ENCODE results near the gene PRKCH.

PRKCH gene

GRCh38 chr14:61387076-61387475 lies 65.7 kb downstream of the PRKCH start:
- in situ Hi-C loops (cut with HindIII; ENCODE audit: low sequenced_read_pairs): no loop called here
- TF ChIP-seq CTCF (IDR thresholded peaks at IDR 0.05; ENCODE audit: low read depth, low read length, missing control alignments): no peak
- DNase-seq (ENCODE audit: low read depth): no peak
- H3K4me3 ChIP-seq (ENCODE audit: low read depth, low read length): no peak overlapping the region

GRCh38 chr14:61388173-61388975 lies 67.0 kb downstream of the PRKCH start:
- no peak for DNase-seq (ENCODE audit: low read depth)
- in situ Hi-C loops (cut with HindIII; ENCODE audit: low sequenced_read_pairs): no loop called here
- TF ChIP-seq CTCF (IDR thresholded peaks at IDR 0.05; ENCODE audit: low read depth, low read length, missing control alignments): no peak
- no peak overlapping the region for H3K4me3 ChIP-seq (ENCODE audit: low read depth, low read length)

- TF ChIP-seq CTCF (IDR thresholded peaks at IDR 0.05; ENCODE audit: low read depth, low read length, missing control alignments): no peak
- no peak overlapping the region for H3K4me3 ChIP-seq (ENCODE audit: low read depth, low read length)
- in situ Hi-C loops (cut with HindIII; ENCODE audit: low sequenced_read_pairs): no loop called here
- DNase-seq (ENCODE audit: low read depth): no peak
These were observed 67.7 kb downstream of the PRKCH start for GRCh38 chr14:61388976-61389576.

GRCh38 chr14:61391119-61391518 lies 69.7 kb downstream of the PRKCH start:
- no peak for TF ChIP-seq CTCF (IDR thresholded peaks at IDR 0.05; ENCODE audit: low read depth, low read length, missing control alignments)
- peak; percentile 12 for DNase-seq (ENCODE audit: low read depth)
- in situ Hi-C loops (cut with HindIII; ENCODE audit: low sequenced_read_pairs): no loop called here
- no peak overlapping the region for H3K4me3 ChIP-seq (ENCODE audit: low read depth, low read length)

- in situ Hi-C loops (cut with HindIII; ENCODE audit: low sequenced_read_pairs): no loop called here
- H3K4me3 ChIP-seq (ENCODE audit: low read depth, low read length): no peak overlapping the region
- TF ChIP-seq CTCF (IDR thresholded peaks at IDR 0.05; ENCODE audit: low read depth, low read length, missing control alignments): no peak
- no peak for DNase-seq (ENCODE audit: low read depth)
These were observed 70.9 kb downstream of the PRKCH start for GRCh38 chr14:61392297-61392696.

- no peak overlapping the region for H3K4me3 ChIP-seq (ENCODE audit: low read depth, low read length)
- no peak for DNase-seq (ENCODE audit: low read depth)
- TF ChIP-seq CTCF (IDR thresholded peaks at IDR 0.05; ENCODE audit: low read depth, low read length, missing control alignments): no peak
- in situ Hi-C loops (cut with HindIII; ENCODE audit: low sequenced_read_pairs): no loop called here
These were observed 73.2 kb downstream of the PRKCH start for GRCh38 chr14:61394542-61394941.

All from astrocyte of the cerebellum (primary cell).